Measurements from ENCODE around the gene GLIS1.

GLIS1 gene

DNA sequence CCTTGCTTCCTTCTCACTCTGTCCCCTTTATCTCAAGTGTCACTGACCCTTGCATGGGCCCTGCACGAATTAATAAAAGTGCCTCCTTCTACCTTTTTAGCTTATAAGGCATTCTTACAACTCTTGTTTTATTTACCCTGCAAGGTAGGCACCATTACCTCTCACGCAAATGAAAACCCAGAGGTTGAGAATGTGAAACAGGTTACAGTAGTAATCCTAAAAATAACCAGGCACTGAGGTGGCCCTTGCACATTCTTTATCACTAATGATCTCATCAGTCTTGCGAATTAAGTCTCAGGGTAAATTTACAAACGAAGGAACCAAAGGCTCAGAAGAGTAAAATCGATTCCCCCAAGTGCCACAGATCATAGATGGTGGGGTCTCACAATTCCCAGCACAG is 3.7 kb downstream of the GLIS1 start:
- no peak for DNase-seq

DNA sequence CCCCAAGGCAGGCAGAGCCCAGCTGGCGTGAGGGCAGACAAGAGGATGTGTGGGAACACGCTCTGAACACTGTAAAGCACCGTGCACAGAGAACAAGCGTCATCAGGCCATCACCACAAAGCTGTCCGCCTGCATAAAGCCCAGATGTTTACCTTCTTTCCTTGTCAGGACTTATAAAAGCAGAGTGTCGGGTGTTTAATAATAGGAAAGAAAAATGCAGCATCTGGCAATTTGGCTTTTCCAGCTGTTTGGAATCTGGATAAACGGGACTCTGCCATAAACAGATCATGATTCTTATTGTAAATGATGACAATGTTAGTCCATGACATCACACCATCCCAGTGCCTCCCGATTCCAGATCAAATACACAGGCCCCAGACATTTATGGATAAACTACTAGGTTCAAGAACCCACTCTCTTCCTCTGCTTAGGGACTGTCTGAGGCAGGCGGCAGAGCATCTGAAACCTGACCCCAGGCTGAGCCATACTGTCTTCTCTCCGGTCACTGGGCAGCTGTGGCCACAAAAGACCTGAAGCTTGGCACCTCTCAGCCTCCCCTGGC is 4.2 kb downstream of the GLIS1 start:
- DNase-seq: no peak

DNA sequence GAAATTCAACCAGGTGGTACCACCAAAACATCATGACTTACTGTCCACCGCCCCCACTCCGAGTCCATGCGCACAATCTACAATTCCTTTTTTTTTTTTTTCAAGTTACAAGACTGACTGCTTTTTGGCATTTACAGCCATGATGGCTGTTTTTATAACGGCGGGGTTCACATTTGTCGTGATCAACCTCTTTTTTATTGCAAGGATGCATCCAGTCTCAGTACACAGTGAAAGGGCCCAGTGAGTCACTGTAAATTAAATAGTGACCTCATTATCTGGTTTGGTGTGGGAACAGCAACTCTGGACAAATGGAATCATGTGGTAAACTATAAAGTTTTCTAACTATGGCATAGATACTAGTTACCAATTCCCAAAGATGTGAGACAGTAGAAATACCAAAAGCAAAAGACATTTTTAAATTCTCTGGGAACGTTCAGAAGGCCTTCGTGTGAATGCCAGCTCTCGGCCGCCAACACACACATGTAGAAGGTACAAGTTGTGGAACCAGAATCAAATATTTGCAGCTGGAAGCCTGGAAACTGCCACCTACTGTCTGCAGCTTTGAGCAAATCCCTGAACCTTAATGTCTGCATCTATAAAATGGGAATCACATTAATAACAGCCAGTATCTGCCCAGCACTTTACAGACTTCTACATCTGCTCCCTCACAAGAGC is 4.9 kb downstream of the GLIS1 start:
- DNase-seq: peak; percentile 27

DNA sequence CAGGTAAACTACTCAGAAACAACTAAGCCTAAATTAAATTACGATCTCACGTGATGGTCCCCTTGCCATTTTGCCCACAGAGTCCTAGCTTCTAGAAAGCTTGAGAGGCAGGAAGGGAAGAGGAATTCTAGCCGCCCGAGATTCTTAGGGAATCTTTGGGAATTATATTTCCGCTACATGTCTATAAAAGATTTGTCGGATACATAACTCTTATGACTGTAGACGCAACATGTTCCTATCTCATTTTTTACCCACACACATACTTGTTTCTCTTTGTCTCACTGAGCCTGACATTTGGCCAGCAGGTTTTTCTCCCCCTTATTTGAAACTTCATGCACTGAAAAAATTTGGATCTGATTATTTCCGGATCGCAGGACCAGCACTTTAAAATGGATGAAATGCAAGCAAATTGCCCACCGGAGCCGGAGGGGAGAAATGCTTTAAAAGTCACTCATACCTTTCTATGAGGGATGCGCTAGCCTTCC is 5.5 kb downstream of the GLIS1 start:
- no peak for DNase-seq

DNA sequence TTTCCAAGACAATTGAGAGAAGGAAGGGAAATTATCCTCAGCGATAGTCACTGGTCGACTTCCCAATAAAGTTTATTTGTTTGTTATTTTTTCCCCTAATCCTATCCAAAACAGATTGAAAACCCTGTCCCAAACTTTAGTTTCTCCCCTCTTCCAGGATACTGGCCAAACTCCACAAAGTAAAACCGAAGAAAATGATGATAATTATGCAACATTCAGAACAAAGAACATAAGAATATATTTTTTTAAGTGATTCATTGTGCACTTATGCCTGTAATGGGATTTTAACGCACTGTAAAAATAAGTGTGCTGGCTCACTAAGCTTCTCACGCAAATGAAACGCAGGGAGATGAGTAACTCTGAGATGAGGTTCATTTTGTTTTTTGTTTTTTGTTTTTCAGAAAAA is 6.0 kb downstream of the GLIS1 start:
- DNase-seq: no peak

DNA sequence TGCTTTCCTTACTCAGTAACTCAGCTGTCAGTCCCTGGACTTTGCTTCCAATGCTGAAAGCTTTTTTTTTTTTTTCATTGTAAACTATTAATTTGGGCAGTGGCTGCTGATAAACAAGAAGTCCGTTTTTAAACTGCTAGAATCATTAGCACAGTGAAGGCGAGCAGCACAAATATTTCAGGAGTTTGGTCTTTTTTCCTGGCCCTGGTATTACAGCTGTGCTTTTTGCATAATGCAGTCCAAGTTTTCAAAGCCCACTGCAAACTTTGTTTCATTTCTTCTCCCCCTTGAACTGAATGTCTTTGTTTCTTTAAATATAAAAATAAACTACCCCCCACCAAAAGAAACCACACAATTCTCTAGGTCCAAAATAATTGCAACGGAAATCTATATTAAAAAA is 6.6 kb downstream of the GLIS1 start:
- DNase-seq: no peak

DNA sequence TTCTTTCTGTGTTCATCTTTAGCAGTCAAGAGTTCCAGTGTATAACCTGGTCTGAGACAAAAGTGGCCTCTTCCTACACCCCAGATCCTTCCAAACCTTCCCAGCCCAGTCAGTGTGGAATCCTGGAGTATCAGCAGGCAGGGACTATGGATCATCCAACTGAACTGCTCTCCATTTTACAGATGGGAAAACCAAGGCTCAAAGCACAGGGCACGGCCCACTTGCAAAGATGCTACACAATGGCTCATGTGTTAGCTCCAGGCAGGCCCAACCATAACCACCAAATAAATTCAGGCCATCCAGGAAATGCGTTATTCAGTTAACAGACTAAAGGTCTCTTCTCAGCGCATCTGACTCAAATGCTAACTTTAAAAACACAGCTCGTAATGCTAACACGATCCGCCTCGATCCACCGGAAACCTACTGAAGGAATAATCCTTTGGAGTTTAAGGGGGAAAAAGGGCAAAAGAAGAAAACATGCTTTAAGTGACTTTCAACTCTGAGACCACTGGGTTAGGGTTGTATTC is 7.1 kb downstream of the GLIS1 start:
- DNase-seq: no peak

DNA sequence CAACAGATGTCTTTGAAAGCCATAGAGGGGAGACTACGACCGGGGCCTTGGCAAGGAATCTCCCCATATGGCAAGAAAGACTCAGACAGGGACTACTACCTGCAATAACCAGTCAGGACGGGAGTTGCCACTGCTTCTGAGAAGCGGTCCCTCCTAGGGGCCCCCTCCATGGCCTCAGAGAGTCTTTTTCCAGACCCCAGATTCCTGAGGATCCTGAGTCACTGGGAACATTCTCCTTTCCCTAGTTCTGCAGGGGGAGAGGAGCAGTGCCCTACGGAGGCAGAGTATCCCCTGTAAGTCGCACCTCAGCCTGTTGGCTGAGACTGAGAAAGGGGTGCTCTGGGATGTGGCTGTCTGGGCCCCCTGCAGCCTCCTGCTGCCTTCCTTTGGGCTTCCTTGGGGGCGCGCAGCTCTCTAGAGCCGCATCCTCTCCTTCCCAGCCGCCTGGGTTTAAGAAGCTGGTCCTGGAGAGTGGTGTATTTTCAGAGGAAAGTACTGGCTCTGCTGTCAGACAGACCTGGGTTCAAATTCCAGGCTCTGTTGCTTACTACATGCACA is 7.8 kb downstream of the GLIS1 start:
- DNase-seq: no peak

DNA sequence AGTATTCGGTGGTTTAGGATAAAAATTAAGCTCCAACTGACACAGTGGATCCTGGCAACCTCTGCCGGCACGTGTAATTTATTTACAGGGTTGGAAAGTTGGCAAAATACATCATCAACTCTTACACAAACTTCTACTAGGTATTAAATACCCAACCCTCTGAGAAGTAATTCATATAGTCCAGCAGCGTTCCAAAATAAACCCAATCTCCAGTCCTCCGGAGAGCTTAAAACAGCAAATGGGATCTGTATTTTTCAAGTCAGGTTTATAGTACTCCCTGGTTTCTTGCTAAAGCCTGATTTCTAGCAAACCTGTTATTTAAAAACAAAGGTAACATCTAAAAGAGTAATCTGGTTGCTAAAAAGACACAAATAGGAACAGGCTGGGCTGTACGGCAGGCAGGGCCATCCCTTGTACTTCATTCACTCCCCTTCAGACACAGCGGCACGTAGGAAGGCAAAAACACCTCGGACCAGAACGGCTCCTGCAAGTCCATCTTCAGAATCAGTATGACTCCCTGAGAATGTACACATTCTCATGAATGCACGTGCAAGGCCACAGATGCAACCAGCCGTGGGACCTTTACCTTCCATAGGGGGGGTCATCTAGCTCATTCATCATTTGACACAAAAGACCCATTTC is 8.6 kb downstream of the GLIS1 start:
- no peak for DNase-seq

DNA sequence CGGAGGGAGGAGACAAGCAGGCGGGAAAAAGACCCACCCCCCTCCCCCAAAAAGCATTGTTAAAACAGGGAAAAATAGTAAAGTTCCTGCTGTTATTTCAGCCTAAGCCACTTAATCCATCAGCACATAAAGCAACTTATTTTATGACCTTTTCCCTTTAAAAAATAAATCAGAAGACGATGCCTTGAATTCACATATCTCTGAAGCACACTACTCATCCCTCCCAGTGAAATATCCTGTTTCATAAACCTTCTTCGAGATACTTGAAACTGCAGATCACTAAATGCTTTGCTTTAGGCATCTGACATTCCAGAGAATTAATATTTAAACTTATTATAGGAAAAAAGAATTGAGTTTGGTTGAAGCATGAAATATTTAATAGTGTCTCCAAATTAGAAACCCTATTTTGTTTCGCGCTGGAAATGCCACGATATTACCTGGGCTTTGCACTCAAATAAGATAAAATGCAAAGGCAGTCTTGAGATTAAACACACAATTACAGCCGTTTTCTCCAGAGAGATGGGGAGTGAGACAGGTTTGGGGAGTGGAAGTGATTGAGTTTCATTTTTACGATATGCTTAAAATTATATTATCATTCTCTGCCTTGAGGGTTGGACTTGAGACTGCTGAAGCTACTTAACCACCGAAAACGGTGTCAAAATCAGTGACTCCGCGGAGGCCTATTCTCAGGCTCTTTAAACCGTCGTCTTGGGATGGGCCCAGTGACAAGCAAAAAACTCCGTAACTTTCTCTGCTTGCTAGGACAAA is 9.3 kb downstream of the GLIS1 start:
- DNase-seq: no peak

DNA sequence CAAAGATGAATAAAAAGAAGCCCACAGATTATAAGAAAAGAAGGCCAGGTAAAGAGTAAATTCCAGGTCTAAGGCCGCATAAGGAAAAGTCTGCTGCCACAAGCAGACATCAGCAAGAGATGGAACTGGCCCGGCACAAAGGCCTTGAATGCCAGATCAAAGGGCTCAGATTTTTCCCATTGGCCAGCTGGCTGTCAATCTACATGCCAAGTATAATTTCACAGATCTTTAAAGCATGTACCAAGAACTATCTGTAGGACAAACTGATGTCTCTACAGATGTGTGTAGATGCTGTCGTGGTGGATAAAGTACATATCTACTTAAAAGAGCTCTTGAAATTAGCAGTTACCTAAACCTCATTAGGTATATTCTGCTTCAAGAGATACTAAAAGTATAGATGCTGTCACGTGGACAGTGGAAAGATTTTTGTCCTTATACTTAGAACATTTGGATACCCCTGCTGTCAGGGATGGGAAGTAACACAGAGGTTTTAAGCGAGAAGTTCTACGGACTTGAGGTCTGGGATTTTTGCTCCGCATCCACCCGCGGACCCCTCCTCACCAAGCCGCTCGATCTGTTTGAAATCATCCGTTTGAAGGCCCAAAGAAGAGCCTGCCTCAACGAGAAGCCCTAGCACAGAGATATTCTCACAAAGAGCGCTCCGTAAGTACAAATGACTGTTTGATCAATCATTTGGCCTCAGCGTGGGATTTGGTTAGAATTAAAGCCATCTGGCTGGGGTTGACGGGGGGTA is 10.1 kb downstream of the GLIS1 start:
- no peak for DNase-seq

DNA sequence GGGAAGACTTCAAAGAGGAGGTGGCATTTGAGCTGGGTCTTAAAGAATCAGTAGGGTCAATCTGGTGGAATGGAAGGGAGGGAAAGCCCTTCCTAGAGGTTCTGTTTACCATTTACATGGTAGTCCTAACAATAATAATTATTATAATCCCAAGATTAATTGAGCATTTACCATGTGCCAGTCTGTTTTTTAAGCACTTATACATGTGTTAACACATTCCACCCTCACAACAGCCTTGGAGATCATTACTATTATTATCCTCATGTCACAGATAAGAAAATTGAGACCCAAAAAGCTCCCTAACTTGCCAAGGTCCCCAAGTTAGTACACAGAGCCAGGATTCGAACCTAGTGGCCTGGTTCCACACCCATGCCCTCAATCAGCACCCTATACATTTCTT is 10.8 kb downstream of the GLIS1 start:
- no peak for DNase-seq

DNA sequence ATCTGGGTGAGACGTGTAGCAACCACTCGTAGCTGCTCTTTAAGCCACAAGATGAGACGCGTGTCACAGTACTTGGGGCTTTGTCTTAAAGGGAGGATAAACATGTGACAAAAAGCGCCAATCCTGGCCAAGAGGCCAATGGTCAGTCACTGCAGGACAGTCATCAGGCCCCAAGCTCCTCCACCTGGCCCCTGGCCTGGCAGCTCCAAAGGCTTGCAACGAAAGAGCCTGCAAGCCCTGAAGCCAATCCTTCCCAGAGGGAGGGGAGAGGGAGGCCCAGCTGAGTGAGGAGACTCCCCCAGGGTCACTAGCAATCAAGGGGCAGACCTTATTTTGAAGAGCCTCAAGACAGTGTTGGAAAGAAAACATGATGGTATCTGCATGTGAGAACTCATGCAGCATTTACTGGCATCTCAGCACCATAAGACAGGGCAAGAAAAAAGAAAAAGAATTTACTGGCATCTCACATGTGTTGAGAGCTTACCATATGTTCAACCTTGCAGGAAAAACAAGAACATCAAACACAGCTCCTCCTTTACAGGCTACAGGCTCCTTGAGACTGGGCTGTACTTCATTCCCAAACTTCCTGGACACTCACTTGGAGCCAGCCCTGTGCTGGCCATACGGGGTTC is 11.4 kb downstream of the GLIS1 start:
- no peak for DNase-seq

DNA sequence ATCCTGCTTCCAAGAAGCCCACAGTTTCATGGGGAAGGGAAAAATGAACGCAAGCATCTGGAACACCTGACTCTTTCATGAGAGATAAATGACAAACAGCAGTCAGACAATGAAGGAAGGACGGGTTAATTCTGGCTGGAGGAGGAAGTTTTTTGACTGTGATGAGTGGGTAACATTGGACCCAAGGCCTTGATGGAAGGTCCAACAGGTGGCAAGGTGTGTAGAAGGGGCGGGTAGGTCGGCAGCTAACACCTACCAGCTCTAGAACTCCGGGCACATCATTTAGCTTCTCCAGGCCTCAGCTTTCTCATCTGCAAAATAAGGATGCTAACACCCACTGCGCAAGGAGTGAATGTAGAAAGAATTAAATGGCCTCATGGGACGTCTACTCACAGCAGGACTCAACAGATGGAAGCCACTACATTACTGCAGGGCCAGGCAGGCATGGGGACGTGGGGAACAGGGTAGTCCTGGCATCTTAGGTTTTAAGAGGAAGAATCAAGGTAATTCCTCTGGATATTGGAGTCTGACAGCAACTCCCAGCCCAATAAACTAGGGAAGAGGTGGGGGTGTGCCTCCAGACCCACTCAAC is 12.9 kb downstream of the GLIS1 start:
- DNase-seq: no peak

DNA sequence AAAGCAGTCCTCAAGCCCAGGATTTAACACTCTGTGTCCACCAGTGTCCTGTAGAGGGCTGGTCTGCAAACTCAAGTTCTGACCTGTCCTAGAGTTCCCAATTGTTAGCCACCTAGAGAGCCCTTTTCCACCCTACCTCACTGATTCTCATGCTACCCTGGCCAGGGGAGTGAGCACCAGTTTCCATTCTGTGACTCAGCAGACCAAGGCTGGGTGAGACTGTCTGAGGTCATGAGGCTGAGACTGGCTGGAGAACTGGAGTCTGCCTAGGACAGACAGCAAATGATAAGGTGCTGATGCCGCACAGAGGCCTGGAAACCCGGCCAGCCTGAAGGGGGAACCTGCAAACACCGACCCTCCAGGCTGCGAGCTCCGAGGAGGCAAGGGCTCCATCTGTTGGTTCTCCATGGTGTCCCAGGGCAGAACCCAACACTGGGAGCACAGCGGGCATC is 13.7 kb downstream of the GLIS1 start:
- no peak for DNase-seq

DNA sequence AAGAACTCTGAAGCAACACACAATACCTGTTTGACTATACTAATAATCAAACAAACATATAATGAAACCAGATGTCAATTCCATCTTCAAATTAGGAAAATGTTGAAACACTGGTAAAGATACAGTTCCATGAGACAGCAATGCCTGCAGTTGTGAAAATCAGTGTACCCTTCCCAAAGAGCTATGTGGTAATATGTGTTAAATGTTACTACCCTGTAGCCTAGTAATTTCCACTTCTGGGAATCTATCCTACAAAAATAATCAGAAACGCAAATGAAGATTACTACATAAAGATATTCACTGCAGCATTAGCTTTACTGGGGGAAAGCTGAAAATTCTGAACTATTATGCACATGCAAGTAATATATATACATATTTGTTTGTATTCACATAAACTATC is 16.9 kb downstream of the GLIS1 start:
- DNase-seq: no peak

DNA sequence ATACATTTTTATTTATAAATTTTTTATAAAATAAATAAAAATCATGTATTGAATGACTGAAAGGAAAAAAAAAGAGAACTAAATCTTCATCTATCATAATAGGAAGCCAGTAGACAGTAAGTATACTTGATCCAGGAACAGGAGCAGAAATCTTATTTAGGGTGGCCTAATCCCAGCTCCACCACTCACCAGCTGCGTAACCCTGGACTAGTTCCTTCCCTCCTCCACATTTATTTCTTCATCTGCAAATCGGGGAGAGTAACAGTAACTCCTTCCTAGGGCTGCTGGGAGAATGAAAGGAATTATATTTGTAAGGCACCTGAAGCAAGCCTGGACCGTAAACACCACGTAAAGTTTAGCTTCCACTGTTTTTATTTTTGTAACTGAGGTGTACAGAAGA is 17.9 kb downstream of the GLIS1 start:
- no peak for DNase-seq

DNA sequence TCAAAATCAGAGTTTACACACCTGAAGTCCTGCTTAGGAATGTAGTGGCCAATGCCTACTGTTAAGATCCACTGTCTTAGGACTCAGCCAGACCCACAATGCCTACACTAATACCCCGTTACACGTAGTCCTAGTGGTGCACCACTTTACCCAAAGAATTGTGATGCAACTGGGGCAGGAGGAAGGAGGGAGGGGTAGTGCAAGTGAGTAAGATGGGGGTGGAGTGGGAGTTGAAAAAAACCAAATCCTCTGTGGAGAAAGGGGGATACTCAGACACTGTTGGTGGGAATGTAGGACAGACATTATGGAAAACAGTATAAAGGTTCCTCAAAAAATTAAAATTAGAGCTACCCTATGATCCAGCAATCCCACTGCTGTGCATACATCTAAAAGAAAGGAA is 19.5 kb downstream of the GLIS1 start:
- no peak for DNase-seq

DNA sequence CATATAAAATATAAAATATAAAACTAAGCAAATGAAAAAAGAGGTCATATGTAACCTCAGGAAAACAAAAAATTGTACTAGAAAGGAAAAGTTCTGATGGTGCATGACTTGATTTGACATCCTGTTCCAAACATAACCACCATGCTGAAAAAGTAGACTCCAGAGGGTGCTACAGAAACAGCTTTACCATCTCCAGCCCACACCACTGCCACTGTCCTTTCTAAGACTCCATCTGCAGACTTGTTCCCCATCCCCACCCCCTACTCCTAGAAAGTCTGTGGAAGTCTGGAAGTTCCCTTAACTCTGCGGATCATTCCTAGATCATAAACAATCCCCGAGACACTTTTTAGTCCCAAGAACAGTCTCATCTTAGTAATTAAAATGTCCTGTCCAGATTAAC is 20.5 kb downstream of the GLIS1 start:
- DNase-seq: no peak

DNA sequence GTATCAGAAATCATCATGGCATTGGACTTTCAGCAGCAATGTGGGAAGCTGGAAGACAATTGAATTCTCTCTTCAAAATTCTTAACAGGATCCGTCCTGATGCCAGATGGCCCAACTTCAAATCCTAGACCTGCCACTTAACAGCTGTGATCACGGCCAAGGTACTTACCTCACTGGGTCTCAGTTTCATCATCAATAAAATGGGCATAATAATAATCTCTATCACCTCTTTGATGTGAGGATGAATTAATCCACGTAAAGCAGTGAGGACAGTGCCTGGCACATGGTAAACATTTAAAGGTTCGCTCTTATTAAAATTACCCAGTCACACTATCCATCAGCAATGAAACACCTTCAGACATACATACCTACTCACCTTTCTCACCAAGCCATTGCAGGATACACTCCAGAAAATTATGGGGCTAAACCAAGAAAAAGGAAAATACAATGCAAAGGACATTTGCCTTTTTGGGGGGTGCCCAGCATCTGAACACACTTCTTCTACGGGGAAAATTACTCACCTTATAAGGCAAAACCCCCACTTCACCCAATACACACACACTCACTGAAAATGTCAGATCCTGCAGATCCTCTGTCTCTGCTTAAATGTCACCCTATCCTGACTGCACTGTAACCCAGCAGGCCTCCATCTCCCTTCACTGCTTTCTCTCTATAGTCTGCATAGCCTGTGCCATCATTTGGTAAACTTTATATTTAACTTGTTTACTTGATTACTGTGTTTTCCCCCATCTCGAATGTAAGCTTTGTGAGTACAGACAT is 21.7 kb downstream of the GLIS1 start:
- DNase-seq: no peak

DNA sequence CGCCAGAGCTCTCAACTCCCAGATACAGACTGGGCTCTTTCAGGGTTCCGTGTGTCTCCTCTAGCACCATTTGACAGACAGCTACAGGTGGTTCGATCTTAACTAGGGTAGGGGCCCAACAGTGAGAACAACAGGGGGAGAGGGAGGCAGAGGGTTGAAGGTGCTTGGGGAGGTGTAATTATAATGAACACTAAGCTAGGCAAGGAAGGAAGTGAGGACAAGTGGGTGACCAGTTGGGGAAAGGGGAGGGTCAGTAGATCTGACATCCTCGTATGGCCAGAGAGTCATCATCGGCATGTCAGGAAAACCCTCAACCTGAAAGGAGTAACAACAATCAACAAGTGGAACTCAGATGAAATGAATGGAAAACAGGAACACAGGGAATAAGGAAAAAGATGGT is 22.8 kb downstream of the GLIS1 start:
- no peak for DNase-seq
